Cardiac ventricle fibroblast (primary cell): Measurements from ENCODE around the gene PUDP. TPM values are rescaled to one million over a fixed set of nuclear protein-coding genes. Genes with fewer than 3 reads are reported as not detected.

Source experiments
- total RNA-seq: library from RNA; depleted of rRNA; stranded (reverse); fragments of >200 nt; gene quantifications from 2 replicates; pipeline ENCODE4 v1.2.3, GENCODE V29; 2015

PUDP gene
- total RNA-seq = 7.2 and 7.3 TPM in 2 replicates

DNA sequence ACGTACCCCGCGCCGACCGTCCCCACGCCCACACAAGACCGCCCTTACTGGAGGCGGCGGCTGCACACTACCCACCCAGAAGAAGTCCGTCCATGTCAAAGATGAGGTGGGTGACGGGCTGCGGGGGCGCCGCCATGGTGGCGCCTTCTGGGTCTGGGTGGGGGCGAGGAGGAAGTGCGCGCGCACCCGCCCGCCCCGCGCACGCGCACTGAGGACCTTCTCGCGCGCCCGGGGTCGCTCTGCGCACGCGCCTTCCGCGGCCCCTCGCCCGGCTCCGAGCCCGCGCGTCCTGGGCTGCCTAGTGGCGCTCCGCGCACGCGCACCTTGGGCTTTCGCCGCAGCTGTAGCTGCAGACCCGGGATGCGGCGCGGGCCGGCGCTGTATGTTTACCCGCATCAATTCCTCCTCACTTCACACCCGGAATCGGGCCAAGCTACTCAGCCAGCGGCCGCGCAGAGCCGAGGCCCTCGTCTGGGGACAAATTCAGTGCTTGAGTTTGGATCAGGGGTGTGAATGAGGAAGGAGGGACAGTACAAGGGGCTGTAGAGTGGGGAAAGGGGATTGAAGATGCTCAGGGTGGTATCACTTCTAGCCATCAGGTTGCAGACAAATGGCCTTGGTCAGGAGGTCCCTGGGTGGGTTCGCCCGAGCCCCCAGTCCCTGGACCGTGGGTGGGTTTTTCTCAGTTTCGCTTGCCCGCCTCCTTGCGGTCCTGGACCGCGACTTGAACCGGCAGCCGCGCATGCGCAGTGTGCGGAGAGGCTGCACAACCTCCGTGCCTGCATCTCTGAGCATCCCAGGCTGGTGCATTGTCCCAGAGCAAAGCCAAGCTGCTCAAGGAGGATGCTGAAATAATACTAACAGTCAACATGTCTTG, at the start of gene PUDP:
PUDP (minus strand) TSS at position 176 of the 877 bp plus-strand sequence; CDS start at position 136, 40 bp downstream.

DNA sequence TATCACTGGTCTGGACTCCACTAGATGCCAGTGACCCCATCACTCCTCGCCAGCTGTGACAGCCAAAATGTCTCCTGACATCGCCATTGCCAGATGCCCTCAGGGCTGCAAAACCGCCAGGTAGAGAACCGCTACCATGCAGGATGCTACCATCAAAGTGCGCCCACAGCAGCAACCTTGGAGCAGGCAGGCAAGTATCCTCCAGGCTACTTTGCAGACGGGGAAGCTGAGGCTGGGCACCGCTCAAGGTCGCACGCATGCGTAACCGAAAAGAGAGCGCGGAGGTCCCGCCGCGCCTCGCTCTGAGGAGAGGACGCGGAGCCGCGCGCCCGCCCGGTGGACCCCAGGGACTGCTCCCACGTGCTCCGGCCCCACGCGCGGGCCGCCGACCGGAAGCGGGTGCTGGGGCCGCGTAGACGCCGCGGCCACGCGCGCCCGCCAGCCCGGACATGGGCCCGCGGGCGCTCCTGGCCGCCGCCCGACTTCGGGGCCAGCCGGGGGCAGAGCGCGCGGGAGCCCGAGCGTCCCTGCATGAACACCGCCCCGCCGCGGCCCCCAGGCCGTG, 458 bp downstream of the PUDP start, which contains the start of gene STS:
STS (plus strand) TSS at position 300 of the 565 bp plus-strand sequence. CDS start 105,488 bp downstream, outside the sequence.

Other genes with a start within 250 kb of the PUDP start
- gene STS, start 441 bp downstream of the PUDP start, total RNA-seq = 7.5 and 8.0 TPM in 2 replicates